BJ (cell line): ENCODE results near the gene CTBP1. TPM values are rescaled to one million over a fixed set of nuclear protein-coding genes. Genes with fewer than 3 reads are reported as not detected.

Experiments used
- CTCF ChIA-PET: fragments of 350-600 bp; formaldehyde crosslinking; extraction: SDS; loops from one replicate; lab custom pipeline; 2021; ENCODE audit warnings: antibody characterized with exemption, inconsistent platforms; lab: Yijun Ruan, JAX
- POLR2A ChIA-PET: fragments of 300-600 bp; sonication (Branson Sonifier 250); formaldehyde crosslinking; extraction: SDS; loops from one replicate; lab custom pipeline; 2021; ENCODE audit warnings: antibody characterized with exemption; lab: Charles Lee
- DNase-seq: peaks from one replicate; pipeline ENCODE4 v3.0.0-alpha.2; 2011; ENCODE audit warnings: low read depth
- H3K27me3 ChIP-seq: 2 replicates; pipeline ENCODE4 v1.6.0; 2011; ENCODE audit warnings: low read length; ENCODE audit not compliant: control insufficient read depth, insufficient read depth
- H3K36me3 ChIP-seq: 2 replicates; pipeline ENCODE4 v1.5.1; 2011; ENCODE audit warnings: low read length; ENCODE audit not compliant: control insufficient read depth, insufficient read depth
- H3K4me3 ChIP-seq: 2 replicates; pipeline ENCODE4 v1.5.1; 2011; ENCODE audit warnings: low read depth, mild to moderate bottlenecking, control low read depth, low read length
- CTCF ChIP-seq: IDR thresholded peaks from 2 replicates; pipeline ENCODE4 v1.5.1; 2011; ENCODE audit warnings: low read depth, mild to moderate bottlenecking, control low read depth, inconsistent platforms, low read length, moderate library complexity; ENCODE audit not compliant: insufficient read depth
- polyA plus RNA-seq: library from polyadenylated mRNA; depleted of rRNA; stranded (reverse); fragments of >200 nt; gene quantifications from 2 replicates; pipeline ENCODE4 v1.2.3, GENCODE V29; 2011

CTBP1 gene
- polyA plus RNA-seq, 1 experiment: 106 TPM

GRCh38 chr4:1250527-1250812, 1.5 kb upstream of the CTBP1 start:
- ChIA-PET CTCF (interaction anchor here (1.2 to 3.0 kb wide), 7 partner anchors 9 to 119 kb away, joined by 3 to 23 read pairs (median 4); no protein-coding TSS in a partner anchor), POLR2A (no interaction called here)
- no peaks in the 10 kb centered on the region for H3K27me3 ChIP-seq
- TF ChIP-seq CTCF: no peak
- H3K36me3 ChIP-seq: 0 out of 2 replicates have a peak, but pooled peaks cover 1% of the 10 kb centered on the region
- no peak overlapping the region for H3K4me3 ChIP-seq
- no peak for DNase-seq

- POLR2A ChIA-PET: no interaction called here
Observed at GRCh38 chr4:1249731-1250526, 999 bp upstream of the CTBP1 start.

GRCh38 chr4:1249148-1249730, 309 bp upstream of the CTBP1 start:
- Histone ChIP-seq H3K36me3 (peaks cover 2% of the 10 kb centered on the region; the same call in 1 of the 2 replicates), H3K4me3 (peak overlapping the region; percentile 57), H3K27me3 (no peaks in the 10 kb centered on the region)
- no peak for DNase-seq
- ChIA-PET CTCF (interaction anchor here (1.5 to 3.0 kb wide), 4 partner anchors 19 to 118 kb away, joined by 3 to 23 read pairs (median 6); no protein-coding TSS in a partner anchor), POLR2A (no interaction called here)
- TF ChIP-seq CTCF: no peak

More at GRCh38 chr4:1249731-1250526, 999 bp upstream of the CTBP1 start:
- CTCF ChIA-PET: interaction anchor here (1.2 to 3.0 kb wide), 6 partner anchors 14 to 118 kb away, joined by 3 to 23 read pairs (median 4); no protein-coding TSS in a partner anchor
- DNase-seq: no peak
- H3K4me3 ChIP-seq: peak overlapping the region; percentile 57
- no peaks in the 10 kb centered on the region for H3K27me3 ChIP-seq
- peaks cover 1% of the 10 kb centered on the region; the same call in 1 of the 2 replicates for H3K36me3 ChIP-seq
- TF ChIP-seq CTCF: no peak

GRCh38 chr4:1247864-1248244, 1.1 kb downstream of the CTBP1 start:
- POLR2A ChIA-PET: interaction anchor here (0.6 kb wide), 1 partner anchor 47 kb away, joined by 3 read pairs; no protein-coding TSS in a partner anchor
- no peak for DNase-seq
- peaks cover 2% of the 10 kb centered on the region; the same call in 1 of the 2 replicates for H3K36me3 ChIP-seq
- no peak for TF ChIP-seq CTCF
- CTCF ChIA-PET: interaction anchor here (0.7 to 1.7 kb wide), 5 partner anchors 13 to 117 kb away, joined by 3 to 6 read pairs (median 6); no protein-coding TSS in a partner anchor
- no peaks in the 10 kb centered on the region for H3K27me3 ChIP-seq
- H3K4me3 ChIP-seq: peak overlapping the region; percentile 80
